ENCODE measurements around the gene POLE3. TPM values are rescaled to one million over a fixed set of nuclear protein-coding genes. Genes with fewer than 3 reads are reported as not detected.

POLE3 gene
- total and polyA plus RNA-seq, 2 donors: 47.8 to 78.9 TPM

GRCh38 chr9:113363336-113363735 is 47.1 kb downstream of the POLE3 start:
- Histone ChIP-seq H3K4me1 (ENCODE audit: control insufficient read depth in 2 of 2, insufficient read depth in 2 of 2, low read length in 2 of 2) (no peaks in the 10 kb centered on the region), H3K4me3 (ENCODE audit: low read length in 2 of 2) (no peak overlapping the region), H3K27ac (ENCODE audit: low read depth in 1 of 2, low read length in 1 of 2) (no peak overlapping the region), H3K36me3 (ENCODE audit: control insufficient read depth in 2 of 2, insufficient read depth in 2 of 2, low read length in 1 of 2) (no peaks in the 10 kb centered on the region), H3K9me3 (ENCODE audit: control insufficient read depth in 2 of 2, insufficient read depth in 1 of 2, low read length in 1 of 2) (no peaks in the 10 kb centered on the region), H3K27me3 (ENCODE audit: control insufficient read depth in 2 of 2, insufficient read depth in 1 of 2, low read length in 1 of 2) (no peaks in the 10 kb centered on the region)
- DNase-seq (ENCODE audit: low read depth in 6 of 9, low spot score in 9 of 9): no peak
- 81% methylated on average over 3 of the region's 3 CpGs for WGBS

- no peaks in the 10 kb centered on the region for H3K36me3 ChIP-seq (ENCODE audit: control insufficient read depth in 2 of 2, insufficient read depth in 2 of 2, low read length in 1 of 2)
- no peaks in the 10 kb centered on the region for H3K27me3 ChIP-seq (ENCODE audit: control insufficient read depth in 2 of 2, insufficient read depth in 1 of 2, low read length in 1 of 2)
- no peaks in the 10 kb centered on the region for H3K9me3 ChIP-seq (ENCODE audit: control insufficient read depth in 2 of 2, insufficient read depth in 1 of 2, low read length in 1 of 2)
- no peaks in the 10 kb centered on the region for H3K4me1 ChIP-seq (ENCODE audit: control insufficient read depth in 2 of 2, insufficient read depth in 2 of 2, low read length in 2 of 2)
- no peak for DNase-seq (ENCODE audit: low read depth in 6 of 9, low spot score in 9 of 9)
- no peak overlapping the region for H3K4me3 ChIP-seq (ENCODE audit: low read length in 2 of 2)
- 96% methylated on average over 7 of the region's 7 CpGs for WGBS
- no peak overlapping the region for H3K27ac ChIP-seq (ENCODE audit: low read depth in 1 of 2, low read length in 1 of 2)
Observed at GRCh38 chr9:113361304-113362018, 49.0 kb downstream of the POLE3 start.

GRCh38 chr9:113360242-113360842 is 50.1 kb downstream of the POLE3 start:
- DNase-seq (ENCODE audit: low read depth in 6 of 9, low spot score in 9 of 9): no peak
- Histone ChIP-seq H3K27me3 (ENCODE audit: control insufficient read depth in 2 of 2, insufficient read depth in 1 of 2, low read length in 1 of 2) (no peaks in the 10 kb centered on the region), H3K4me1 (ENCODE audit: control insufficient read depth in 2 of 2, insufficient read depth in 2 of 2, low read length in 2 of 2) (no peaks in the 10 kb centered on the region), H3K4me3 (ENCODE audit: low read length in 2 of 2) (no peak overlapping the region), H3K27ac (ENCODE audit: low read depth in 1 of 2, low read length in 1 of 2) (no peak overlapping the region), H3K36me3 (ENCODE audit: control insufficient read depth in 2 of 2, insufficient read depth in 2 of 2, low read length in 1 of 2) (no peaks in the 10 kb centered on the region), H3K9me3 (ENCODE audit: control insufficient read depth in 2 of 2, insufficient read depth in 1 of 2, low read length in 1 of 2) (no peaks in the 10 kb centered on the region)
- WGBS: 93% methylated on average over 15 of the region's 15 CpGs

- Histone ChIP-seq H3K36me3 (ENCODE audit: control insufficient read depth in 2 of 2, insufficient read depth in 2 of 2, low read length in 1 of 2) (no peaks in the 10 kb centered on the region), H3K27ac (ENCODE audit: low read depth in 1 of 2, low read length in 1 of 2) (no peak overlapping the region), H3K4me3 (ENCODE audit: low read length in 2 of 2) (no peak overlapping the region), H3K9me3 (ENCODE audit: control insufficient read depth in 2 of 2, insufficient read depth in 1 of 2, low read length in 1 of 2) (no peaks in the 10 kb centered on the region), H3K27me3 (ENCODE audit: control insufficient read depth in 2 of 2, insufficient read depth in 1 of 2, low read length in 1 of 2) (no peaks in the 10 kb centered on the region), H3K4me1 (ENCODE audit: control insufficient read depth in 2 of 2, insufficient read depth in 2 of 2, low read length in 2 of 2) (no peaks in the 10 kb centered on the region)
- DNase-seq (ENCODE audit: low read depth in 6 of 9, low spot score in 9 of 9): no peak
- WGBS: 98% methylated on average over 1 of the region's 1 CpG
Observed at GRCh38 chr9:113359385-113359784, 51.1 kb downstream of the POLE3 start.

Other genes with a start within 250 kb of the POLE3 start
- gene FKBP15, start 189.4 kb downstream of the POLE3 start, total RNA-seq: 19.3 TPM
- 14.8 TPM for gene FKBP15, start 189.4 kb downstream of the POLE3 start, polyA plus RNA-seq
- gene SLC31A1, start 189.1 kb downstream of the POLE3 start, total RNA-seq: 5.4 TPM
- 6.4 TPM for gene SLC31A1, start 189.1 kb downstream of the POLE3 start, polyA plus RNA-seq
- 45.2 TPM for gene CDC26, start 135.1 kb downstream of the POLE3 start, total RNA-seq
- gene CDC26, start 135.1 kb downstream of the POLE3 start, polyA plus RNA-seq: 45.5 TPM
- 22.8 TPM for gene PRPF4, start 135.0 kb downstream of the POLE3 start, total RNA-seq
- 18.5 TPM for gene PRPF4, start 135.0 kb downstream of the POLE3 start, polyA plus RNA-seq
- 0.24 TPM for gene RNF183, start 107.3 kb downstream of the POLE3 start, total RNA-seq
- 0.46 TPM for gene RNF183, start 107.3 kb downstream of the POLE3 start, polyA plus RNA-seq
- 0.76 TPM for gene WDR31, start 70.4 kb downstream of the POLE3 start, total RNA-seq
- 1.3 TPM for gene WDR31, start 70.4 kb downstream of the POLE3 start, polyA plus RNA-seq
- 2.3 TPM for gene BSPRY, start 61.1 kb downstream of the POLE3 start, total RNA-seq
- 6.1 TPM for gene BSPRY, start 61.1 kb downstream of the POLE3 start, polyA plus RNA-seq
- 11.3 TPM for gene HDHD3, start 33.7 kb downstream of the POLE3 start, total RNA-seq
- gene HDHD3, start 33.7 kb downstream of the POLE3 start, polyA plus RNA-seq: 21.6 TPM
- 12.7 TPM for gene ALAD, start 9.4 kb downstream of the POLE3 start, total RNA-seq
- 29.9 TPM for gene ALAD, start 9.4 kb downstream of the POLE3 start, polyA plus RNA-seq
- 0.47 TPM for gene C9orf43, start 72 bp upstream of the POLE3 start, total RNA-seq
- gene C9orf43, start 72 bp upstream of the POLE3 start, polyA plus RNA-seq: 0.75 TPM
- 21.4 TPM for gene RGS3, start 53.1 kb upstream of the POLE3 start, total RNA-seq
- 16.5 TPM for gene RGS3, start 53.1 kb upstream of the POLE3 start, polyA plus RNA-seq

Data from thymus (tissue), 11 donors.